ENCODE results near the gene NOB1.

Gene NOB1

DNA sequence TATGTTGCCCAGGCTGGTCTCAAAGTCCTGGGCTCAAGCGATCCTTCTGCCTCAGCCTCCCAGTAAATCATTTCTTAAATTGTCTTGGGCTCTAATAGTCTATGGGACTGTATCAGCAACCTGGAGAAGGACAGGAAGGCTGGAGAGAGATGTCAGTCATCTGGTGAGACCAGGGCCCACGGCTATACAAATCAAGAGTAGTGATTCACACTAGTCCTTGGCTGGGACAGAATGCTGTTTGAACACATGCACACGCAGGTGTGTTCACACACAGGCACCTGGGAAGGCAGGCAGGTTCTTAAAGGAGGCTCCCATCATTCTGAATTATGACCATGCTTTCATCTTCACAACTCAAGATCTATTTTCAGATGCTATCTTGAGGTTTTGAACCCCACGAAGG, 42.4 kb downstream of the NOB1 start:
- no peak for DNase-seq (ENCODE audit: low read depth)
- in situ Hi-C loops (cut with HindIII; ENCODE audit: low sequenced_read_pairs): no loop called here
- TF ChIP-seq, protein P1, sequence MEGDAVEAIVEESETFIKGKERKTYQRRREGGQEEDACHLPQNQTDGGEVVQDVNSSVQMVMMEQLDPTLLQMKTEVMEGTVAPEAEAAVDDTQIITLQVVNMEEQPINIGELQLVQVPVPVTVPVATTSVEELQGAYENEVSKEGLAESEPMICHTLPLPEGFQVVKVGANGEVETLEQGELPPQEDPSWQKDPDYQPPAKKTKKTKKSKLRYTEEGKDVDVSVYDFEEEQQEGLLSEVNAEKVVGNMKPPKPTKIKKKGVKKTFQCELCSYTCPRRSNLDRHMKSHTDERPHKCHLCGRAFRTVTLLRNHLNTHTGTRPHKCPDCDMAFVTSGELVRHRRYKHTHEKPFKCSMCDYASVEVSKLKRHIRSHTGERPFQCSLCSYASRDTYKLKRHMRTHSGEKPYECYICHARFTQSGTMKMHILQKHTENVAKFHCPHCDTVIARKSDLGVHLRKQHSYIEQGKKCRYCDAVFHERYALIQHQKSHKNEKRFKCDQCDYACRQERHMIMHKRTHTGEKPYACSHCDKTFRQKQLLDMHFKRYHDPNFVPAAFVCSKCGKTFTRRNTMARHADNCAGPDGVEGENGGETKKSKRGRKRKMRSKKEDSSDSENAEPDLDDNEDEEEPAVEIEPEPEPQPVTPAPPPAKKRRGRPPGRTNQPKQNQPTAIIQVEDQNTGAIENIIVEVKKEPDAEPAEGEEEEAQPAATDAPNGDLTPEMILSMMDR (IDR thresholded peaks at IDR 0.05; ENCODE audit: low read depth, low read length, missing control alignments): no peak
- no peak overlapping the region for H3K4me3 ChIP-seq (ENCODE audit: low read depth, low read length)

DNA sequence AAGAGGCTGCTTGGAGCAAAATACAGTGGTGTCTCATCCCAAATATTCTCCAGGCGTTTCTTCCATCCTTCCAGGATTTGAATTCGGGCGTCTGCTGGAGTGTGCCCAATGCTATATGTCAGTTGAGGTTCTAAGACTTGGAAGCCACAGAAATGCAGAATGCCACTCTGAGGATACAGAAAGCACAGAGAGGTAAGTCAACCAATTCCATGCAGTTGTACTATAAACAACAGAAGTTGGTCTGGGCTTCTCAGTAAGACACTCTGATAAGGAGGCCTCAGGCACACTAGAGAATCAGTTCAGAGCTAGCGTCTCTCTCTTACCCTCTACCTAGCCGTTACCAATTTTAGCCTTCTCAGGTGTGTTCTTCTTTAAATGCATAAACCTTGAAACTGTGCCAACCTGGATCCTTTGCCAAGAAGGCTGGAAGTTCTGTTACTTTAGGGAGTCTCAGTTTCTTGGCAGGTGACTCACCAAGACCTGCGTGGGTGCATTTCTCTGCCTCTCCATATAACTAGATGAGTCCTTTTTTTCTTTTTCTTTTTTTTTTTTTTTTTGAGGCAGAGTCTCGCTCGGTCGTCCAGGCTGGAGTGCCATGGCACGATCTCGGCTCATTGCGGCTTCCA, 43.5 kb downstream of the NOB1 start:
- in situ Hi-C loops (cut with HindIII; ENCODE audit: low sequenced_read_pairs): no loop called here
- H3K4me3 ChIP-seq (ENCODE audit: low read depth, low read length): no peak overlapping the region
- TF ChIP-seq, protein P1 (IDR thresholded peaks at IDR 0.05; ENCODE audit: low read depth, low read length, missing control alignments): no peak
- peak; percentile 15 for DNase-seq (ENCODE audit: low read depth)

DNA sequence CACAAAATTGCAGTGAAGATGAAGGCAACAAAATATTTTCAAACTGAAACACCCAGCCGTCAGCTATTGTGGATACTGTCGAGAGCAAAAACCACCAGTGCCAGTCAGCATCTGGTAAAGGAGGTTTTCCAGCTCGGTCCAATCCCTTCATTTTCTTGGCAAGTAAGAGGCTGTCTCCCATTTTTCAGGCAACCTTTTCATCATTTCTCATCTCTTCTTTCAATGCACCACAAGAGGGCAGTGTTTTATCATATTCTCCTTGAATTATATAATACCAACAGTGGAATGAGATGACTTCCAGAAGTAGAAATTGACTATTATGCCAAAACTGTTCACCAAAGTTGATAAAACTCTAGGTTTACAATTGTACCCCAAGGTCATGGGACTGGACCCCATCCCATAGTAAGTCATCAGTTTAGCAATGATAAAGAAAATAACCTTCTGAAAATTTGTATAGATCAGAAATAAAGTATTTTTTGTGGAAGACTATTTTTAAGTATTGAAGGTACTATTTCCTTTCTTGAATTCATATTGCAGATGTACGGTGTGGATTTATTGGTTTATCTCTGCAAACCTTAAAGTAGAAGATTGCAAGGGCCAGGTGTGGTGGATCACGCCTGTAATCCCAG, 45.2 kb downstream of the NOB1 start:
- H3K4me3 ChIP-seq (ENCODE audit: low read depth, low read length): no peak overlapping the region
- TF ChIP-seq, protein P1 (IDR thresholded peaks at IDR 0.05; ENCODE audit: low read depth, low read length, missing control alignments): peak; percentile 49
- in situ Hi-C loops (cut with HindIII; ENCODE audit: low sequenced_read_pairs): no loop called here
- peak; percentile 56 for DNase-seq (ENCODE audit: low read depth)

DNA sequence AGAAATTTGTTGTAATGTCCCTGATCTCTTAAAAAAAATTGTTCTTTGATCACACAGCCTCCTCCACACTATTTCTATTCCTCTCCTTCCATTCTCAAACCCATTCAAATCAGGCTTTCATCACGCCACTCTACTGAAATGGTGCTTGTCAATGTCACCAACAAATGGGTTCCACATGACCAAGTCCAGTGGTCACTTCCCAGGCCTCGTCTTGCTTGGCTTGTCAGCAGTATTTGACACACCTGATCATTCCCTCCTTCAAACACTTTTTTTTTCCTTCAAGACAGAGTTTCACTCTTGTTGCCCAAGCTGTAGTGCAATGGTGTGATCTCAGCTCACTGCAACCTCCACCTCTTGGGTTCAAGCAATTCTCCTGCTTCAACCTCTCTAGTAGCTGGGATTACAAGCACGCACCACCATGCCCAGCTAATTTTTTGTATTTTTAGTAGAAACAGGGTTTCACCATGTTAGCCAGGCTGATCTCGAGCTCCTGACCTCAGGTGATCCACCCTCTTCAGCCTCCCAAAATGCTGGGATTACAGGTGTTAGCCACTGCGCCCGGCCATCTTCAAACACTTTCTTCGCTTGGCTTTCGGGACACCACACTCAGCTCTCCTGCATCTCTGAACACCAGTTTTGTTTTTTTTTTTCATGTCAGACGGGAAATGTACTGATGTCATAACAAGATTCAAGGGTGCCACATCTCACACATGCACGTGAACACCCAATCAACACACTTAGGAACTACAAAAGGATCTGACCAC, 46.6 kb downstream of the NOB1 start:
- DNase-seq (ENCODE audit: low read depth): no peak
- TF ChIP-seq, protein P1 (IDR thresholded peaks at IDR 0.05; ENCODE audit: low read depth, low read length, missing control alignments): no peak
- in situ Hi-C loops (cut with HindIII; ENCODE audit: low sequenced_read_pairs): no loop called here
- no peak overlapping the region for H3K4me3 ChIP-seq (ENCODE audit: low read depth, low read length)

DNA sequence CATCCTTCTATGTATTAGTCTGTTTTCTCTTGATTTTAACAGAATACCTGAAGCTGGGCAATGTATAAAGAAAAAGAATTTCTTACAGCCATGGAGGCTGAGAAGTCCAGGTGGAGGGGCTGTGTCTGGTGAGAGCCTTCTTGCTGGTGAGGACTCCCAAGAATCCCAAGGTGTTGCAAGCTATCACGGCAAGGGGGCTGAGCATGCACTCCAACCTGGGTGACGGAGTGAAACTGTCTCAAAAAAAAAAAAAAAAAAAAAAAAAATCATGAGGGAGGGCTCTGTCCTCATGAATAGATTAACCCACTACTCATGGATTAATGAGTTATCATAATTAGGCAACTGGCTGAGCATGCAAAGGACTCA, 47.8 kb downstream of the NOB1 start:
- in situ Hi-C loops (cut with HindIII; ENCODE audit: low sequenced_read_pairs): no loop called here

DNA sequence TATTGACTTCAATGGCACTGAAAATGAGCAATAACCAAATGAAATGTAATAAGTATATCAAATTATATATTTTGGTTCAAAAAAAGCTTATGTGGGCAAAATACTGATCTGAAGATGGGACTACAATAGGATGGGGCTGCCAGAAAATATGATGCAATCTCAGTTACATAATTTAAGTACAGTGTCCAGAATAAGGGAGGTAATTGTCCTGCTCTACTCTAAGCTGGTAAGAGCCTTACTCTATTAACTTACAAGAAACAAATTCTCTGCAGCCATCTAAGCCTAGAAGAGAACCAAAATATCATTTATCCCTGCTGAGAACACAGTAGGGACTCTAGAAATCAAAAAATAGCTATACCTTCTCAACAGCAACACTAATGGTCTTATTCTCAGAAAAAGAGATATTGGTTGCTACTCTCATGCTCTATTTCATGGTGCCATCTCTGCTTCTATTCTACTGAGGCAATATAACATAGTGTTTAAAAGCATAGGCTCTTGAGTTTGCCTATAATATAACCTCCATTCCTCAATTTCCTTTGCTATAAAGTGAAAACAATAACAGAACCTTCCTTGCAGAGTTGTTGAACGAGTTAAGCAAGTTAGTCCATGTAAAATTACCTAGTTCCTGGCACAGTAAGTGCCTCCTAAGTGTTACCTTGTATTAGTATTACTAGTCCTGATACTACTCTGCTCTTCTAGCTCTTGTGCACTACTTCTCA, 48.3 kb downstream of the NOB1 start:
- in situ Hi-C loops (cut with HindIII; ENCODE audit: low sequenced_read_pairs): no loop called here
- DNase-seq (ENCODE audit: low read depth): no peak
- TF ChIP-seq, protein P1 (IDR thresholded peaks at IDR 0.05; ENCODE audit: low read depth, low read length, missing control alignments): no peak
- H3K4me3 ChIP-seq (ENCODE audit: low read depth, low read length): no peak overlapping the region

More for the DNA sequence above, 47.8 kb downstream of the NOB1 start:
- no peak overlapping the region for H3K4me3 ChIP-seq (ENCODE audit: low read depth, low read length)
- no peak for DNase-seq (ENCODE audit: low read depth)
- TF ChIP-seq, protein P1 (IDR thresholded peaks at IDR 0.05; ENCODE audit: low read depth, low read length, missing control alignments): no peak

All from astrocyte of the cerebellum (primary cell).